CD8-positive, alpha-beta memory T cell (primary cell): ENCODE measurements around the gene ERP27. TPM values are rescaled to one million over a fixed set of nuclear protein-coding genes. Genes with fewer than 3 reads are reported as not detected.

Experiments used
- polyA plus RNA-seq: library from polyadenylated mRNA; unstranded; fragments of 300-500 nt; fragmentation: Illumina TruSeq; gene quantifications from one replicate; pipeline ENCODE4 v1.2.3, GENCODE V29; 2021
- total RNA-seq, 2 experiments: library from RNA; stranded (reverse); gene quantifications; one replicate each; pipeline ENCODE4 v1.2.3, GENCODE V29; 2021

The ERP27 gene
- total and polyA plus RNA-seq, 3 experiments from 2014 or later: 2.0 to 5.3 (median 2.1) TPM

Other genes with a start within 250 kb of the ERP27 start
- not detected for gene GUCY2C, start 241.9 kb downstream of the ERP27 start, total RNA-seq
- not detected for gene GUCY2C, start 241.9 kb downstream of the ERP27 start, polyA plus RNA-seq
- gene WBP11, start 135.1 kb downstream of the ERP27 start, total RNA-seq: 100 to 1,000 TPM; 149 to 156 TPM
- gene WBP11, start 135.1 kb downstream of the ERP27 start, polyA plus RNA-seq: 70.2 TPM
- gene C12orf60, start 134.9 kb downstream of the ERP27 start, total RNA-seq: 1 to 10 TPM; 3.1 TPM
- 0.95 TPM for gene C12orf60, start 134.9 kb downstream of the ERP27 start, polyA plus RNA-seq
- gene SMCO3, start 124.4 kb downstream of the ERP27 start, total RNA-seq: not detected
- not detected for gene SMCO3, start 124.4 kb downstream of the ERP27 start, polyA plus RNA-seq
- not detected for gene ART4, start 95.0 kb downstream of the ERP27 start, total RNA-seq
- gene ART4, start 95.0 kb downstream of the ERP27 start, polyA plus RNA-seq: not detected
- gene MGP, start 52.7 kb downstream of the ERP27 start, total RNA-seq: not detected
- not detected for gene MGP, start 52.7 kb downstream of the ERP27 start, polyA plus RNA-seq
- 100 to 1,000 TPM; 495 to 511 TPM for gene ARHGDIB, start 23.1 kb upstream of the ERP27 start, total RNA-seq
- 2,936 TPM for gene ARHGDIB, start 23.1 kb upstream of the ERP27 start, polyA plus RNA-seq
- not detected for gene PDE6H, start 34.5 kb upstream of the ERP27 start, total RNA-seq
- gene PDE6H, start 34.5 kb upstream of the ERP27 start, polyA plus RNA-seq: not detected